HCT116 (cell line): ENCODE results near the gene PXDN. TPM values are rescaled to one million over a fixed set of nuclear protein-coding genes. Genes with fewer than 3 reads are reported as not detected.

Experiments used
- ATAC-seq: fragments of 200-7000 bp; cut with Tn5 transposase; 2 replicates; pipeline ENCODE4 v1.9.1; 2020; ENCODE audit warnings: mild to moderate bottlenecking, moderate library complexity
- BruUV-seq: library from RNA; stranded (reverse); fragments of 400-500 nt; replicated peaks from 2 replicates; lab custom pipeline; 2021; lab: Mats Ljungman, UMichigan
- CTCF ChIA-PET: fragments of 300-600 bp; sonication (Branson Sonifier 250); formaldehyde crosslinking; loops from one replicate; lab custom pipeline; 2021; ENCODE audit warnings: antibody characterized with exemption; lab: Charles Lee
- POLR2A ChIA-PET: fragments of 300-600, 350-600 bp; sonication (Branson Sonifier 250); formaldehyde crosslinking; loops from one replicate; lab custom pipeline; 2021; ENCODE audit warnings: antibody characterized with exemption; lab: Charles Lee
- RAD21 ChIA-PET, 2 experiments: fragments of 300-600 bp; sonication (Branson Sonifier 250); formaldehyde crosslinking; loops; one replicate each; lab custom pipeline; 2023; ENCODE audit warnings: low total read pairs in 2 of 2; ENCODE audit not compliant: uncharacterized antibody in 2 of 2, unreplicated experiment in 2 of 2, low non-redundant PET in 1 of 2; lab: Charles Lee
- DNase-seq: peaks from one replicate; pipeline ENCODE4 v3.0.0-alpha.2; 2010; ENCODE audit warnings: low read depth, low spot score
- H2AFZ ChIP-seq: fragments of 200-600 bp; shearing (Covaris generic), sonication (generic); 2 replicates; pipeline ENCODE4 v1.6.1; 2017; ENCODE audit warnings: low read depth, mixed run types, mixed read lengths, antibody characterized with exemption, low read length; ENCODE audit not compliant: poor library complexity, severe bottlenecking
- H3K27ac ChIP-seq: 2 replicates; pipeline ENCODE4 v1.5.1; 2012; ENCODE audit warnings: low read depth, low read length
- H3K27me3 ChIP-seq: fragments of 200-600 bp; sonication (generic); 2 replicates; pipeline ENCODE4 v1.6.1; 2016; ENCODE audit warnings: mixed run types, low read length, mixed read lengths; ENCODE audit not compliant: insufficient read depth
- H3K36me3 ChIP-seq, 2 experiments: fragments of 200-500 bp in 1 of 2; fragments of 200-600 bp in 1 of 2; sonication (Bioruptor generic) in 1 of 2; sonication (generic) in 1 of 2; 2 replicates each; pipeline versions ENCODE4 v1.5.1 to v1.6.1; 2014 to 2016; ENCODE audit warnings: low read length in 2 of 2, inconsistent platforms in 1 of 2, mixed read lengths in 1 of 2, mixed run types in 1 of 2; ENCODE audit not compliant: insufficient read depth in 2 of 2, control insufficient read depth in 1 of 2
- H3K4me1 ChIP-seq, 2 experiments: fragments of 200-600 bp in 1 of 2; sonication (generic) in 1 of 2; 2 replicates each; pipeline versions ENCODE4 v1.5.1 to v1.6.1; 2012 to 2017; ENCODE audit warnings: low read length in 2 of 2, inconsistent platforms in 1 of 2, mild to moderate bottlenecking in 1 of 2, mixed read lengths in 1 of 2, mixed run types in 1 of 2, moderate library complexity in 1 of 2; ENCODE audit not compliant: insufficient read depth in 2 of 2, control insufficient read depth in 1 of 2
- H3K4me2 ChIP-seq: fragments of 200-600 bp; sonication (generic); 2 replicates; pipeline ENCODE4 v1.6.1; 2017; ENCODE audit warnings: mixed run types, low read length, mixed read lengths
- H3K4me3 ChIP-seq, 2 experiments: fragments of 200-600 bp in 1 of 2; sonication (generic) in 1 of 2; replicated peaks in 1 of 2; 2 replicates each; pipeline ENCODE4 v1.5.1; 2011 to 2016; ENCODE audit warnings: low read length in 2 of 2, control low read depth in 1 of 2, low read depth in 1 of 2, mild to moderate bottlenecking in 1 of 2, mixed read lengths in 1 of 2, mixed run types in 1 of 2
- H3K79me2 ChIP-seq: fragments of 200-600 bp; sonication (generic); 2 replicates; pipeline ENCODE4 v1.6.1; 2017; ENCODE audit warnings: mild to moderate bottlenecking, mixed run types, low read length, moderate library complexity, mixed read lengths; ENCODE audit not compliant: insufficient read depth
- H3K9ac ChIP-seq: fragments of 200-600 bp; sonication (generic); 2 replicates; pipeline ENCODE4 v1.6.1; 2016; ENCODE audit warnings: low read length, mixed read lengths
- H3K9me2 ChIP-seq: fragments of 200-600 bp; sonication (generic), shearing (Covaris generic); 2 replicates; pipeline ENCODE4 v1.6.1; 2017; ENCODE audit warnings: mixed run types, mild to moderate bottlenecking, moderate library complexity; ENCODE audit not compliant: insufficient read depth
- H3K9me3 ChIP-seq, 2 experiments: fragments of 200-500 bp in 1 of 2; fragments of 200-600 bp in 1 of 2; sonication (Bioruptor generic) in 1 of 2; sonication (generic) in 1 of 2; 2 replicates each; pipeline ENCODE4 v1.6.1; 2014 to 2017; ENCODE audit warnings: low read length in 2 of 2, mixed read lengths in 2 of 2, inconsistent platforms in 1 of 2, low read depth in 1 of 2, mild to moderate bottlenecking in 1 of 2, mixed run types in 1 of 2, moderate library complexity in 1 of 2; ENCODE audit not compliant: control insufficient read depth in 1 of 2, insufficient read depth in 1 of 2
- H4K20me1 ChIP-seq: fragments of 200-600 bp; sonication (generic), shearing (Covaris generic); 2 replicates; pipeline ENCODE4 v1.6.1; 2017; ENCODE audit warnings: mixed run types, mild to moderate bottlenecking, moderate library complexity; ENCODE audit not compliant: insufficient read depth
- ELF1 ChIP-seq: IDR thresholded peaks from 2 replicates; pipeline ENCODE4 v1.6.1; 2012; ENCODE audit warnings: low read depth, borderline replicate concordance
- EZH2 ChIP-seq: fragments of 200-600 bp; sonication (generic); IDR thresholded peaks from 2 replicates; pipeline ENCODE4 v1.6.1; 2017; ENCODE audit warnings: antibody characterized with exemption, mixed run types
- EZH2phosphoT487 ChIP-seq: fragments of 200-600 bp; IDR thresholded peaks from 2 replicates; pipeline ENCODE4 v1.6.1; 2018; ENCODE audit warnings: antibody characterized with exemption, borderline replicate concordance
- MAX ChIP-seq: IDR thresholded peaks from 2 replicates; pipeline ENCODE4 v1.6.1; 2012
- POLR2A ChIP-seq: IDR thresholded peaks from 2 replicates; pipeline ENCODE4 v1.7.0; 2011; ENCODE audit warnings: borderline replicate concordance; ENCODE audit not compliant: insufficient read depth, insufficient read length; ENCODE audit errors: extremely low read depth
- RAD21 ChIP-seq: IDR thresholded peaks from 2 replicates; pipeline ENCODE4 v1.6.1; 2012; ENCODE audit warnings: low read depth, mild to moderate bottlenecking
- SIN3A ChIP-seq: IDR thresholded peaks from 2 replicates; pipeline ENCODE4 v1.6.1; 2012; ENCODE audit warnings: low read depth
- SP1 ChIP-seq: IDR thresholded peaks from 2 replicates; pipeline ENCODE4 v1.6.1; 2012; ENCODE audit warnings: low read depth
- SRF ChIP-seq: IDR thresholded peaks from 2 replicates; pipeline ENCODE4 v1.6.1; 2012; ENCODE audit warnings: low read depth
- TCF7L2 ChIP-seq: IDR thresholded peaks from 2 replicates; pipeline ENCODE4 v1.7.0; 2011; ENCODE audit warnings: borderline replicate concordance, inconsistent platforms; ENCODE audit not compliant: insufficient read depth, insufficient read length; ENCODE audit errors: extremely low read depth
- ZFX ChIP-seq: fragments of 450-650 bp; IDR thresholded peaks from 2 replicates; pipeline ENCODE4 v1.6.1; 2017
- ZNF274 ChIP-seq: fragments of 200-500 bp; sonication (Bioruptor generic); IDR thresholded peaks from 2 replicates; pipeline ENCODE4 v1.6.1; 2014; ENCODE audit warnings: mild to moderate bottlenecking, low read depth, low read length, inconsistent platforms
- intact Hi-C: fragments of 100-400 bp; cut with micrococcal nuclease; formaldehyde crosslinking; loops from 2 replicates; pipeline ENCODE4 v1.10.0; 2022
- total RNA-seq: library from RNA; stranded (reverse); gene quantifications from one replicate; pipeline ENCODE4 v1.2.1, GENCODE V29; 2021; ENCODE audit not compliant: unreplicated experiment

PXDN gene
- total RNA-seq, 1 experiment from 2014 or later, result 10.7 TPM

GRCh38 chr2:1652034-1652790 lies 92.1 kb downstream of the PXDN start:
- CTCF ChIA-PET, result no interaction called here
- no peaks in the 10 kb centered on the region for H3K9me3 ChIP-seq
- no peaks in the 10 kb centered on the region for H3K27me3 ChIP-seq
- no peaks in the 10 kb centered on the region for H4K20me1 ChIP-seq
- H3K9me2 ChIP-seq, result no peaks in the 10 kb centered on the region
- no peaks in the 10 kb centered on the region for H3K4me1 ChIP-seq
- BruUV-seq, result no TSS peak
- DNase-seq, result no peak
- no peaks in the 10 kb centered on the region; a peak in 2 of 4 replicates for H3K36me3 ChIP-seq
- H2AFZ ChIP-seq, result no peak overlapping the region
- intact Hi-C loops, result no loop called here
- no peak for TF ChIP-seq ZNF274
- H3K79me2 ChIP-seq, result no peaks in the 10 kb centered on the region
- H3K4me3 ChIP-seq, result no peak overlapping the region
- H3K27ac ChIP-seq, result no peak overlapping the region
- POLR2A ChIA-PET, result no interaction called here
- ATAC-seq, result no peak
- H3K9ac ChIP-seq, result no peak overlapping the region
- RAD21 ChIA-PET, result no interaction called here
- H3K4me2 ChIP-seq, result no peak overlapping the region

GRCh38 chr2:1651121-1652033 lies 92.9 kb downstream of the PXDN start:
- ATAC-seq (no peak), DNase-seq (no peak)
- no peaks in the 10 kb centered on the region for H3K79me2 ChIP-seq
- RAD21 ChIA-PET, result no interaction called here
- H3K36me3 ChIP-seq, result no peaks in the 10 kb centered on the region; a peak in 2 of 4 replicates
- intact Hi-C loops, result no loop called here
- CTCF ChIA-PET, result no interaction called here
- BruUV-seq, result no TSS peak
- H3K27me3 ChIP-seq, result no peaks in the 10 kb centered on the region
- no peaks in the 10 kb centered on the region for H4K20me1 ChIP-seq
- no peak overlapping the region for H2AFZ ChIP-seq
- H3K4me2 ChIP-seq, result no peak overlapping the region
- H3K4me3 ChIP-seq, result no peak overlapping the region
- no peak overlapping the region for H3K27ac ChIP-seq
- H3K9me2 ChIP-seq, result no peaks in the 10 kb centered on the region
- H3K9ac ChIP-seq, result no peak overlapping the region
- TF ChIP-seq ELF1 (no peak), RAD21 (no peak), ZFX (no peak), POLR2A (no peak), SP1 (no peak), EZH2 (no peak), SIN3A (no peak), EZH2phosphoT487 (no peak), TCF7L2 (no peak), MAX (no peak), SRF (no peak)
- POLR2A ChIA-PET, result no interaction called here
- H3K9me3 ChIP-seq, result no peaks in the 10 kb centered on the region
- no peaks in the 10 kb centered on the region for H3K4me1 ChIP-seq
